Measurements from ENCODE around the gene CCBE1.

CCBE1 gene

DNA sequence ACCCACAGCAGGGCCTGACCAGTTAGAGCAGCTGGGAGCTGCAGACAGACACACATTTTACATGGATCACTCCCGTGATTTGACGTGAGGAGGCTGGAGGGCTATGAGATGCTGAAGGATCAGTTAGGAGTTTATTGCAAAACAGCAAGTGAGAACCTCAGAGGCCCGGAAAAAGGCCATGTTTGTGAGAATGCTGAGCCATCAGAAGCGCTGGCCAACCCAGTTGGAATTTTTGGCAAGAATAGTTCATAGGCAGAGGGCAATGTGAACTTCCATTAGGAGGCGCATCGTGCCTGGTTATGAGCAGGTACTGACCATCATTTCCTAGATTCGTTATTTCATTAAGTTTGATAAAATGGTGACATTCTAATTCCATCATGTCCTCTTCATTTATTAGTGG is 314.8 kb downstream of the CCBE1 start:
- no peak for DNase-seq

- DNase-seq, result no peak
Measured at GRCh38 chr18:59381949-59382348, 315.3 kb downstream of the CCBE1 start.
